HG03520 (cell line): ENCODE results near the gene ACTL7A.
"Not testable (repeated sequence)": the region's sequence is repeated elsewhere in the genome, so short reads cannot be mapped to it uniquely, and the experiment has no call there.

Experiments used
- ATAC-seq: cut with Tn5 transposase; IDR thresholded peaks from one replicate; pipeline ENCODE4 v1.9.1; 2021; ENCODE audit warnings: mild to moderate bottlenecking, moderate library complexity; ENCODE audit not compliant: unreplicated experiment

ACTL7A gene

GRCh38 chr9:108848296-108848695 lies 13.8 kb upstream of the ACTL7A start:
- ATAC-seq = not testable (repeated sequence)

- ATAC-seq = no peak
These were observed 11.7 kb upstream of the ACTL7A start for GRCh38 chr9:108850293-108850897.

- ATAC-seq = no peak
These were observed 10.9 kb upstream of the ACTL7A start for GRCh38 chr9:108851138-108851537.

- no peak for ATAC-seq
These were observed 10.0 kb upstream of the ACTL7A start for GRCh38 chr9:108852079-108852478.

- no peak for ATAC-seq
These were observed 8.0 kb upstream of the ACTL7A start for GRCh38 chr9:108854094-108854493.

GRCh38 chr9:108854641-108855528 lies 7.2 kb upstream of the ACTL7A start:
- no peak for ATAC-seq

- no peak for ATAC-seq
These were observed 6.6 kb upstream of the ACTL7A start for GRCh38 chr9:108855529-108855886.

- no peak for ATAC-seq
These were observed 6.2 kb upstream of the ACTL7A start, which contains the start of gene ACTL7B for GRCh38 chr9:108855888-108856287. Gene ACTL7B (minus strand): TSS chr9:108855986. CDS start chr9:108855930, 56 bp downstream.

GRCh38 chr9:108857572-108857971 lies 4.5 kb upstream of the ACTL7A start:
- ATAC-seq = no peak

- ATAC-seq = peak; percentile 61
These were observed 2.5 kb upstream of the ACTL7A start for GRCh38 chr9:108859459-108860114.

- ATAC-seq = no peak
These were observed 1.7 kb upstream of the ACTL7A start for GRCh38 chr9:108860354-108860753.

GRCh38 chr9:108860764-108861163 lies 1.3 kb upstream of the ACTL7A start:
- ATAC-seq = no peak

- no peak for ATAC-seq
These were observed 602 bp upstream of the ACTL7A start for GRCh38 chr9:108861464-108861863.

GRCh38 chr9:108863891-108864290 lies 1.8 kb downstream of the ACTL7A start:
- ATAC-seq = no peak

GRCh38 chr9:108864446-108864845 lies 2.4 kb downstream of the ACTL7A start:
- no peak for ATAC-seq

- ATAC-seq = no peak
These were observed 3.0 kb downstream of the ACTL7A start for GRCh38 chr9:108865037-108865436.

GRCh38 chr9:108866001-108866420 lies 3.9 kb downstream of the ACTL7A start:
- ATAC-seq = no peak

- no peak for ATAC-seq
These were observed 5.0 kb downstream of the ACTL7A start for GRCh38 chr9:108867116-108867515.

- ATAC-seq = no peak
These were observed 5.8 kb downstream of the ACTL7A start for GRCh38 chr9:108867829-108868228.

GRCh38 chr9:108869092-108869725 lies 7.1 kb downstream of the ACTL7A start:
- ATAC-seq = no peak

GRCh38 chr9:108874058-108874788 lies 12.2 kb downstream of the ACTL7A start:
- no peak for ATAC-seq
